Neural progenitor cell (in vitro differentiated cells): ENCODE measurements around the gene SLC24A2.

Source experiments
- EZH2 ChIP-seq: fragments of 200-600 bp; sonication (generic); IDR thresholded peaks from 2 replicates; pipeline ENCODE4 v1.6.1; 2017; ENCODE audit warnings: antibody characterized with exemption, mild to moderate bottlenecking, moderate library complexity
- EZH2phosphoT487 ChIP-seq: fragments of 200-600 bp; sonication (generic); IDR thresholded peaks from 2 replicates; pipeline ENCODE4 v1.6.1; 2017; ENCODE audit warnings: antibody characterized with exemption
- TF ChIP-seq, protein P1 (sequence below): fragments of 200-600 bp; sonication (generic); IDR thresholded peaks from 2 replicates; pipeline ENCODE4 v1.5.1; 2017; ENCODE audit warnings: antibody characterized with exemption, mild to moderate bottlenecking

DNA sequence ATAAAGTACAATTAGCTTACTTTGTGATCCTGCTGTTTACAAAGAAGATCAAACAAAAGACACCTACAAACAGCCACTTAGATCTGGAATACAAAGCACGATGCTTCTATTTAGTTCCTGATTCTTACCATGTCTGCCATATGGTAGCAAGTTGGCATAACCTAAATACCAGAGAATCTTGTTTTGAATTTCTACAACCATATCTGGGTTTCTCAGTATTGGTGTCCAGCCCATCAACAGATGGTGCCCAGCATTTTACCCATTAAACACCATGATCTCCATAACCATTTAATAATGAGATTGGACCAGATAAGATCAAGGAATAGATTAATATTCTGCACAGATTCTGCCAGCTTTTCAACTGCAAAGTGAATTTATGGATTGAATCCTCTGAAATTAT, 29.8 kb downstream of the SLC24A2 start:
- TF ChIP-seq, protein P1, sequence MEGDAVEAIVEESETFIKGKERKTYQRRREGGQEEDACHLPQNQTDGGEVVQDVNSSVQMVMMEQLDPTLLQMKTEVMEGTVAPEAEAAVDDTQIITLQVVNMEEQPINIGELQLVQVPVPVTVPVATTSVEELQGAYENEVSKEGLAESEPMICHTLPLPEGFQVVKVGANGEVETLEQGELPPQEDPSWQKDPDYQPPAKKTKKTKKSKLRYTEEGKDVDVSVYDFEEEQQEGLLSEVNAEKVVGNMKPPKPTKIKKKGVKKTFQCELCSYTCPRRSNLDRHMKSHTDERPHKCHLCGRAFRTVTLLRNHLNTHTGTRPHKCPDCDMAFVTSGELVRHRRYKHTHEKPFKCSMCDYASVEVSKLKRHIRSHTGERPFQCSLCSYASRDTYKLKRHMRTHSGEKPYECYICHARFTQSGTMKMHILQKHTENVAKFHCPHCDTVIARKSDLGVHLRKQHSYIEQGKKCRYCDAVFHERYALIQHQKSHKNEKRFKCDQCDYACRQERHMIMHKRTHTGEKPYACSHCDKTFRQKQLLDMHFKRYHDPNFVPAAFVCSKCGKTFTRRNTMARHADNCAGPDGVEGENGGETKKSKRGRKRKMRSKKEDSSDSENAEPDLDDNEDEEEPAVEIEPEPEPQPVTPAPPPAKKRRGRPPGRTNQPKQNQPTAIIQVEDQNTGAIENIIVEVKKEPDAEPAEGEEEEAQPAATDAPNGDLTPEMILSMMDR: no peak
- TF ChIP-seq EZH2 (no peak), EZH2phosphoT487 (no peak)
